Calu3 (cell line): ENCODE results near the gene FANCF. TPM values are rescaled to one million over a fixed set of nuclear protein-coding genes. Genes with fewer than 3 reads are reported as not detected.

Source experiments
- BruUV-seq: library from RNA; stranded (reverse); fragments of 400-500 nt; replicated peaks from 2 replicates; lab custom pipeline; 2021; lab: Mats Ljungman, UMichigan
- CTCF ChIA-PET: fragments of 300-600 bp; sonication (Branson Sonifier 250); formaldehyde crosslinking; loops from one replicate; lab custom pipeline; 2022; ENCODE audit warnings: antibody characterized with exemption; lab: Charles Lee
- DNase-seq: peaks from one replicate; pipeline ENCODE4 v3.0.0; 2022
- H3K27ac Mint-ChIP-seq: one replicate; pipeline ENCODE4 v1.8.0; 2022; ENCODE audit warnings: mixed read lengths; ENCODE audit not compliant: unreplicated experiment
- H3K27me3 Mint-ChIP-seq: one replicate; pipeline ENCODE4 v1.8.0; 2022; ENCODE audit warnings: mixed read lengths; ENCODE audit not compliant: unreplicated experiment
- H3K36me3 Mint-ChIP-seq: one replicate; pipeline ENCODE4 v1.8.0; 2022; ENCODE audit warnings: mild to moderate bottlenecking, moderate library complexity, mixed read lengths; ENCODE audit not compliant: insufficient read depth, unreplicated experiment
- H3K4me1 Mint-ChIP-seq: one replicate; pipeline ENCODE4 v1.8.0; 2022; ENCODE audit warnings: mild to moderate bottlenecking, low read depth, mixed read lengths; ENCODE audit not compliant: unreplicated experiment
- H3K4me3 Mint-ChIP-seq: one replicate; pipeline ENCODE4 v1.8.0; 2022; ENCODE audit warnings: mild to moderate bottlenecking, low read depth, moderate library complexity, mixed read lengths; ENCODE audit not compliant: unreplicated experiment
- H3K9me3 Mint-ChIP-seq: one replicate; pipeline ENCODE4 v1.8.0; 2022; ENCODE audit warnings: low read depth, mixed read lengths; ENCODE audit not compliant: unreplicated experiment
- intact Hi-C: fragments of 100-400 bp; cut with micrococcal nuclease; formaldehyde crosslinking; loops from one replicate; pipeline ENCODE4 v1.10.0; 2022; ENCODE audit not compliant: unreplicated experiment
- total RNA-seq: library from RNA; stranded (reverse); gene quantifications from 2 replicates; pipeline ENCODE4 v1.2.3, GENCODE V29; 2022
- TF ChIP-seq, protein P1 (sequence below): fragments of 200-600 bp; IDR thresholded peaks from one replicate; pipeline ENCODE4 v1.8.0; 2022; ENCODE audit warnings: antibody characterized with exemption; ENCODE audit not compliant: unreplicated experiment

Gene FANCF
- total RNA-seq, 1 experiment from 2014 or later, result 16.4 TPM

DNA sequence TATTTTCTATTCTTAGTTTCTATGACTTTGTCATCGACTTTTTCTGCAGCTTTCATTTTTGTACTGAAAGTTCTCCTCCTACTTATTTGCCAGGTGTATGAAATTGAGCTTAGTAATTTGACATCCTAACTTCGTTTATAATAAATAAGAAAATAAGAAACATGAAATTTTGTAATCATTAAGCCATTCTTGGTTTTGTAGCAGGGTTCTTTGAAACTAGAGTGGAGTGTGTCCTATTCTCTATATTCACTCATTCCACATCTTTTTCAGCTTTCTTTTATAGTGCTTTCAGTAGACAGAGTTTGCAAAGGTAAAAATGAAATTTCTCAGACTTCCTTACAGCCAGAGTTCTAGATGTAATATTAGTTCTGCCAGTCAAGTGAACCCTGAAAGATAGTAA lies 47.8 kb downstream of the FANCF start:
- intact Hi-C loops, result no loop called here
- Mint-ChIP-seq H3K9me3 (no peaks in the 10 kb centered on the region), H3K36me3 (no peaks in the 10 kb centered on the region), H3K27me3 (no peaks in the 10 kb centered on the region), H3K4me1 (no peaks in the 10 kb centered on the region), H3K4me3 (no peak overlapping the region), H3K27ac (no peak overlapping the region)
- CTCF ChIA-PET, result no interaction called here
- DNase-seq, result no peak
- no TSS peak for BruUV-seq
- TF ChIP-seq, protein P1, sequence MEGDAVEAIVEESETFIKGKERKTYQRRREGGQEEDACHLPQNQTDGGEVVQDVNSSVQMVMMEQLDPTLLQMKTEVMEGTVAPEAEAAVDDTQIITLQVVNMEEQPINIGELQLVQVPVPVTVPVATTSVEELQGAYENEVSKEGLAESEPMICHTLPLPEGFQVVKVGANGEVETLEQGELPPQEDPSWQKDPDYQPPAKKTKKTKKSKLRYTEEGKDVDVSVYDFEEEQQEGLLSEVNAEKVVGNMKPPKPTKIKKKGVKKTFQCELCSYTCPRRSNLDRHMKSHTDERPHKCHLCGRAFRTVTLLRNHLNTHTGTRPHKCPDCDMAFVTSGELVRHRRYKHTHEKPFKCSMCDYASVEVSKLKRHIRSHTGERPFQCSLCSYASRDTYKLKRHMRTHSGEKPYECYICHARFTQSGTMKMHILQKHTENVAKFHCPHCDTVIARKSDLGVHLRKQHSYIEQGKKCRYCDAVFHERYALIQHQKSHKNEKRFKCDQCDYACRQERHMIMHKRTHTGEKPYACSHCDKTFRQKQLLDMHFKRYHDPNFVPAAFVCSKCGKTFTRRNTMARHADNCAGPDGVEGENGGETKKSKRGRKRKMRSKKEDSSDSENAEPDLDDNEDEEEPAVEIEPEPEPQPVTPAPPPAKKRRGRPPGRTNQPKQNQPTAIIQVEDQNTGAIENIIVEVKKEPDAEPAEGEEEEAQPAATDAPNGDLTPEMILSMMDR, result no peak

Other genes starting within 250 kb of the FANCF start
- 3.8 and 3.9 TPM in 2 replicates for gene GAS2, start 40.8 kb upstream of the FANCF start, total RNA-seq
- 39.1 and 49.9 TPM in 2 replicates for gene SVIP, start 204.0 kb upstream of the FANCF start, total RNA-seq
- not detected in 2 replicates for gene CCDC179, start 234.7 kb upstream of the FANCF start, total RNA-seq